Measurements from ENCODE around the gene FARP2.

The FARP2 gene

DNA sequence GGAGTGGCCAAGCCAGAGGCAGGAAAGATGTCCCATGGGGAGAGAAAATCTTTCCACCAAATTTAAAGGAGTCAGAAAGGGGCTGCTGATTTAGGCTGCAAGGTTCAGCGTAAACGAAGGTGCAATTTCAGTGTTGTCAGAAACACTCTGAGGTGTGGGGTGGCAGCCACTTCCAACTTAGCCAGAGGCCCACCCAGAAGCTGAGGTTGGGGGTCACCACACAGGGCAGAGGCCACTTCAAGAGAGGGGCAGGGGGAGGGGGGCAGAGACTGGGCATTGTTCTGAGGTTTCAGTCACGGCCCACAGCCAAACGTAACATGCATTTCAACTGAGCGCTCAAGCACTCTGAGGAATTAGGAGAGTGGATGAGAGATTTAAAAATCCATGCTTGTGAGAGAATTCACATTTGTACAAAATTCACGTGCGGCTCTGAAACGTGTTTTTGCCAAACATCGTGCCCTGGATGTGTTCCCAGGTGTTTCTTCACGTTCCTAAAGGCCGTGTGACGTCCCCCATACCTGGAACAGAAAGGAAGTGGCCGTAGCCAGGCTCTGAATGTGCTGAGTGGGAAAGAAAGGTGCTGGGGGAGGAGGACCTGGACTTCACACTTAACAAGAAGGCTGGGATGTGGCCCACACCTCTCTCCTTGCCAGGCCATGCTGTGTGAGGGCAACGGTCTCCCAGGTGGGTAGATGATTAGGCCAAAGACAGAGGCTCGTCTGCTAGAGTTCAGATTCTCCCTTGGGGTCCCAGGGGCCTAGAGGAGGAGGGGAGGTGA is 182.9 kb downstream of the FARP2 start:
- TF ChIP-seq, protein P1, sequence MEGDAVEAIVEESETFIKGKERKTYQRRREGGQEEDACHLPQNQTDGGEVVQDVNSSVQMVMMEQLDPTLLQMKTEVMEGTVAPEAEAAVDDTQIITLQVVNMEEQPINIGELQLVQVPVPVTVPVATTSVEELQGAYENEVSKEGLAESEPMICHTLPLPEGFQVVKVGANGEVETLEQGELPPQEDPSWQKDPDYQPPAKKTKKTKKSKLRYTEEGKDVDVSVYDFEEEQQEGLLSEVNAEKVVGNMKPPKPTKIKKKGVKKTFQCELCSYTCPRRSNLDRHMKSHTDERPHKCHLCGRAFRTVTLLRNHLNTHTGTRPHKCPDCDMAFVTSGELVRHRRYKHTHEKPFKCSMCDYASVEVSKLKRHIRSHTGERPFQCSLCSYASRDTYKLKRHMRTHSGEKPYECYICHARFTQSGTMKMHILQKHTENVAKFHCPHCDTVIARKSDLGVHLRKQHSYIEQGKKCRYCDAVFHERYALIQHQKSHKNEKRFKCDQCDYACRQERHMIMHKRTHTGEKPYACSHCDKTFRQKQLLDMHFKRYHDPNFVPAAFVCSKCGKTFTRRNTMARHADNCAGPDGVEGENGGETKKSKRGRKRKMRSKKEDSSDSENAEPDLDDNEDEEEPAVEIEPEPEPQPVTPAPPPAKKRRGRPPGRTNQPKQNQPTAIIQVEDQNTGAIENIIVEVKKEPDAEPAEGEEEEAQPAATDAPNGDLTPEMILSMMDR (conservative IDR thresholded peaks at IDR 0.05; ENCODE audit: control insufficient read depth, insufficient read depth, low read depth, low read length), result no peak
- H3K4me3 ChIP-seq (ENCODE audit: control insufficient read depth, low read depth, low read length), result no peak overlapping the region
- DNase-seq (ENCODE audit: low read depth), result no peak

DNA sequence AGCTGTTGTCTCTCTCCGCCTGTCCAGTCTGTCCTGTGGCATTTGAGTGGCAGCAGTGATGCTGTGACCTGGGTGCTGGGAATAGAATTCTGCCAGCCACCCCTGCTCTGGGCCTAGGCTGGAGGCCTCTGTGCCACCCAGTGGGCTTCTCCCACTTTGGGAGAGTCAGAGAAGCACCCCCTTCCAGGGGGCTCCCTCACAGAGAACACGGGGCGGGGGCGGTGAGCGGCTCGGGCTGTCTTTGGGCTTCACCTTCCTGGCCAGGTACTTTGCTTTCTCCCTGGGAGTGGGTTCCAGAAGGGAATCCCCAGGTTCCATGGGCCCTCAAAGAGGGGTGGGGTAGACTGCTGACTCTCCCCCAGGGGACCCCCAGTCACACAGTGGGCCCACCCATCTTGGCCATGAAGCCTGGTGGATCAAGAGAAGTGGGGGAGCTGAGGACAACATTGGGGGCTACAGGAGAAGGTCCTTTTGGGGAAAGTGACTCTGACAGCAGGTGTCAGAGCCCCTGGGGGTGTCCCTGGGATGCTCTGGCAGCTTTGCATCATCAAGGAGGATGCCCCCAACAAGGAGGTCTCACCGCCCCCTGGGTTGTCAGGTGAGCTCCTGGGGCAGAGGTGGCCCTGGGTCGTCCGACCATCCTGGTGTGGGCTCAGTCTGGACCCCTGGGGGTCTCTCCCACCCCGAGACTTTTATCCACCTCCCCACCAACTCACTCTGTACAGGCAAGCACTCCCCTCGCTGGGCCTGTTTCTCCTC is 183.7 kb downstream of the FARP2 start:
- DNase-seq (ENCODE audit: low read depth), result no peak
- H3K4me3 ChIP-seq (ENCODE audit: control insufficient read depth, low read depth, low read length), result no peak overlapping the region
- TF ChIP-seq, protein P1 (conservative IDR thresholded peaks at IDR 0.05; ENCODE audit: control insufficient read depth, insufficient read depth, low read depth, low read length), result no peak

DNA sequence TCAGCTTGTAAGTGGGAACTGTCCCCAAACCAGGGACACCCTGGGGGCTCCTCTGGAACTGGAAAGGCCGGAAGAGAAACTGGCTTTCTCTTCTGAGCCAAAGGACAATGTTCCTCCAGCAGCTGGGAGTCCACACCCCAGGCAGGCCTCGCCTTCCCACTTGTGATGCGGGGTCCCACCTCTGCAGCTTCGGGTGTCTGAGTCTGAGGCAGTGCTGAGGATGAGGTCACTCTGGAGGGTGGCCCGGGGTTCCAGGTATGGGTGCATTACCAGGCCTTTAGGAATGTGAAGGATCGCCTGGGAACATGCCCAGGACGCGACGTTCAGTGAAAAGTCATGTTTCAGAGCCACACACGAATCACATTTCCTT is 184.3 kb downstream of the FARP2 start:
- TF ChIP-seq, protein P1 (conservative IDR thresholded peaks at IDR 0.05; ENCODE audit: control insufficient read depth, insufficient read depth, low read depth, low read length), result no peak
- no peak for DNase-seq (ENCODE audit: low read depth)
- no peak overlapping the region for H3K4me3 ChIP-seq (ENCODE audit: control insufficient read depth, low read depth, low read length)

DNA sequence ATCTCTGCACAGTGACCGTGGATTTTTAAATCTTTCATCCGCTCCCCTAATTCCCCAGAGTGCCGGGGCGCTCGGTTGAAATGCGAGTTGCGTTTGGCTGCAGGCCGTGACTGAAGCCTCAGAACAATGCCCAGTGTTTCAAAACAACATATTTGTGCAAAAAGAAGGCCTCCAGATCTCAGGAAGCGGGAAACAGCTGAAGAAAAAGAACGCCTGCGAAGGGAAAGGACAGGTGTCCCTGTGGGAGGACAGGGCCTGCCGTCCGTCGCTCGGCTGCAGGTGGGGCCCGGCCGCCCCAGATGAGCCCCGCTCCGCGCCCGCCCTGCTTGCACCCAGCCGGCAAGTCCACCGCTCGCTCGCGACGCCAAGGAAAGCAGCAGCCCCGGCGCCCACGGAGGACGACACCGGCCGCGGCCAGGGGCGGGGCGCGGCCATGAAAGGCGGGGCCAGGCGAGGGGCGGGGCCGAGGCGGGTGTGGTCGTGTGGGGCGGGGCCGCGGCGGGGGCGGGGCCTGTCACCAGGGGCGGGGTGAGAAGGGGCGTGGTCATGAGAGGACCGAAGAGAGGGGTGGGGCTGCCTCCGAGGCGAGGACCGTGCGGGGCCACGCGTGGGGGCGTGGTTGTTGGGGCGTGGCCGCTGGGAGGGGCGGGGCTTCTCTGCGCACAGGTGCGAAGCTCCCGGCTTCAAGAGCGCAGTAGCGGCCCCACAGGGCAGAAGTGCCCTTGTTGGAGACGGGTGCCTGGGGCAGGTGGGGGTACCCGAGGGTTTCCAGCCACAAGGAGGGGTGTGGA is 184.9 kb downstream of the FARP2 start:
- TF ChIP-seq, protein P1 (conservative IDR thresholded peaks at IDR 0.05; ENCODE audit: control insufficient read depth, insufficient read depth, low read depth, low read length), result no peak
- peak; percentile 39 for DNase-seq (ENCODE audit: low read depth)
- H3K4me3 ChIP-seq (ENCODE audit: control insufficient read depth, low read depth, low read length), result peak overlapping the region; percentile 31

DNA sequence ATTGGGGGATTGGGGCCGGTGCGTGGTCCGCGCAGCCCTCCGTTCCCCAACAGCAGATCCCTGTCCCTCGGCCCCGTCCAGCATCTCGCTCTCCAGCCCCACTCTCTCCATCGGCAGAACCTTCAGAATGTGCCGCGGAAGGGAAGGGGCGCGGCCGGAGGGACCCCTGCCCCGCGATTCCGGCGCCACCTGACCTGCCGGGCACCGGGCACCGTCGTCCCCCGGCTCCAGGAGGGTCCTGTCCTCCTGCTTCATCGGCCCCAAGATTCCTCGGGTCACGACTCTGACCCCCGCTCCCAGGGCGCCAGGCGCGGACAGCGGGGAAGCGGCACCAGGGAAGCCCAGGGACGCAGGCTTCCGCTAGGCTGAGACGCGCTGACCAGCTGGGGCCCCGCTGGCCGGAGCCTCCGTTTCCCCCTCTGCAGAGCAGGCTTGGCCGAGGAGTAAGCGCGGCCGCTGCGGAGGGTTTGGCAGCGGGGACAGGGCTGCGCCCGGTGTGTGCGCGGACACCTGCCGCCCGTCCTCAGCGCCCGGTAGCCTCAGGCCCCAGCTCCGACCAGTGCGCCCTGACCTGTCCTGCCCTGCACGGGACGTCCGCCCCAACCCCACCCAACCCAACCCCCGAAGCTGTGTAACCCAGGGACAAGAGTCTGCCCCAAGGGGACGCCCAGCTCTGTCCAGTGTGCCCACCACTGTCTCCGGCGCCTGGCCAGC is 185.6 kb downstream of the FARP2 start:
- H3K4me3 ChIP-seq (ENCODE audit: control insufficient read depth, low read depth, low read length), result no peak overlapping the region

More for the DNA sequence above, 185.6 kb downstream of the FARP2 start:
- TF ChIP-seq, protein P1 (conservative IDR thresholded peaks at IDR 0.05; ENCODE audit: control insufficient read depth, insufficient read depth, low read depth, low read length), result no peak
- DNase-seq (ENCODE audit: low read depth), result no peak

Data from fibroblast of mammary gland (primary cell).